Endothelial cell of umbilical vein (primary cell): ENCODE measurements around the gene SUDS3. TPM values are rescaled to one million over a fixed set of nuclear protein-coding genes. Genes with fewer than 3 reads are reported as not detected.
A peak's percentile ranks its signal among the peaks of the same experiment; 100 is the strongest.

Experiments used
- BruUV-seq: library from RNA; stranded (reverse); fragments of 400-500 nt; replicated peaks from 2 replicates; lab custom pipeline; 2021; lab: Mats Ljungman, UMichigan
- CTCF ChIA-PET: fragments of 300-600, 350-600 bp; sonication (Branson Sonifier 250); formaldehyde crosslinking; loops from one replicate; lab custom pipeline; 2021; ENCODE audit warnings: antibody characterized with exemption, inconsistent platforms; lab: Charles Lee
- POLR2A ChIA-PET: fragments of 300-600, 350-600 bp; sonication (Branson Sonifier 250); formaldehyde crosslinking; loops from one replicate; lab custom pipeline; 2021; ENCODE audit warnings: antibody characterized with exemption, inconsistent platforms; lab: Charles Lee
- DNase-seq: peaks from one replicate; pipeline ENCODE4 v3.0.0-alpha.2; 2011; ENCODE audit warnings: low read depth, low spot score
- FAIRE-seq: peaks from 2 replicates; lab custom pipeline; 2011; peaks lifted over from hg19 to GRCh38; lab: Jason Lieb, UNC
- H2AFZ ChIP-seq: 2 replicates; pipeline ENCODE4 v1.6.0; 2012; ENCODE audit warnings: low read depth, low read length, control low read depth, inconsistent platforms
- H3K27ac ChIP-seq: 2 replicates; pipeline ENCODE4 v1.5.1; 2011; ENCODE audit warnings: low read depth, mild to moderate bottlenecking, control low read depth, low read length, moderate library complexity; ENCODE audit not compliant: insufficient read depth
- H3K27me3 ChIP-seq, 2 experiments: 2 replicates each; pipeline versions ENCODE4 v1.6.0 to v1.6.1; 2011; ENCODE audit warnings: low read length in 2 of 2, mixed read lengths in 1 of 2; ENCODE audit not compliant: control insufficient read depth in 2 of 2, insufficient read depth in 2 of 2
- H3K36me3 ChIP-seq, 2 experiments: 2 replicates in 1 of 2; 3 replicates in 1 of 2; pipeline ENCODE4 v1.5.1; 2011; ENCODE audit warnings: low read length in 2 of 2, mild to moderate bottlenecking in 1 of 2, moderate library complexity in 1 of 2; ENCODE audit not compliant: control insufficient read depth in 2 of 2, insufficient read depth in 2 of 2; ENCODE audit errors: extremely low read depth in 1 of 2
- H3K4me1 ChIP-seq: 3 replicates; pipeline ENCODE4 v1.5.1; 2011; ENCODE audit warnings: mild to moderate bottlenecking, low read length; ENCODE audit not compliant: control insufficient read depth, insufficient read depth; ENCODE audit errors: extremely low read depth
- H3K4me2 ChIP-seq: 2 replicates; pipeline ENCODE4 v1.6.1; 2011; ENCODE audit warnings: low read length, control low read depth, mixed read lengths; ENCODE audit not compliant: insufficient read depth
- H3K4me3 ChIP-seq, 3 experiments: fragments of 200-600 bp in 1 of 3; sonication (generic), shearing (Covaris generic) in 1 of 3; replicated peaks in 1 of 3; 2 replicates each; pipeline ENCODE4 v1.5.1; 2011 to 2016; ENCODE audit warnings: control low read depth in 3 of 3, low read length in 3 of 3, mild to moderate bottlenecking in 2 of 3, inconsistent platforms in 1 of 3, low read depth in 1 of 3, moderate library complexity in 1 of 3; ENCODE audit not compliant: insufficient read depth in 1 of 3
- H3K79me2 ChIP-seq: 2 replicates; pipeline ENCODE4 v1.6.0; 2012; ENCODE audit warnings: low read length, inconsistent platforms; ENCODE audit not compliant: control insufficient read depth, insufficient read depth
- H3K9ac ChIP-seq: replicated peaks from 2 replicates; pipeline ENCODE3; 2011; ENCODE audit warnings: low read length, control low read depth; ENCODE audit not compliant: insufficient read depth; ENCODE audit errors: extremely low read depth
- H3K9me1 ChIP-seq: replicated peaks from 3 replicates; pipeline ENCODE4 v1.6.0; 2011; ENCODE audit warnings: mild to moderate bottlenecking, low read length; ENCODE audit not compliant: control insufficient read depth, insufficient read depth; ENCODE audit errors: extremely low read depth
- H3K9me3 ChIP-seq: replicated peaks from 2 replicates; pipeline ENCODE4 v1.5.1; 2012; ENCODE audit warnings: low read length, inconsistent platforms; ENCODE audit not compliant: control insufficient read depth, insufficient read depth
- H4K20me1 ChIP-seq: replicated peaks from 2 replicates; pipeline ENCODE3; 2011; ENCODE audit warnings: mild to moderate bottlenecking, low read length; ENCODE audit not compliant: control insufficient read depth, insufficient read depth; ENCODE audit errors: extremely low read depth
- GATA2 ChIP-seq: IDR thresholded peaks from 2 replicates; pipeline ENCODE4 v1.7.0; 2011; ENCODE audit warnings: low read depth, mild to moderate bottlenecking, moderate library complexity, mixed read lengths, low read length; ENCODE audit not compliant: insufficient read length, insufficient read depth
- JUN ChIP-seq: IDR thresholded peaks from 2 replicates; pipeline ENCODE4 v1.6.1; 2011; ENCODE audit warnings: borderline replicate concordance, low read depth; ENCODE audit not compliant: insufficient read length, insufficient read depth
- MYC ChIP-seq: IDR thresholded peaks from one replicate; pipeline ENCODE4 v1.6.1; 2011; ENCODE audit warnings: mild to moderate bottlenecking, low read depth, low read length
- POLR2A ChIP-seq: IDR thresholded peaks from 2 replicates; pipeline ENCODE4 v1.6.1; 2012; ENCODE audit warnings: low read depth, mild to moderate bottlenecking, control low read depth, low read length
- POLR2AphosphoS5 ChIP-seq: IDR thresholded peaks from 2 replicates; pipeline ENCODE4 v1.6.1; 2012; ENCODE audit warnings: low read depth, mild to moderate bottlenecking, control low read depth, low read length, moderate library complexity; ENCODE audit not compliant: insufficient read depth
- dilution Hi-C: fragments of 300-500 bp; cut with MboI; formaldehyde crosslinking; loops from one replicate; pipeline ENCODE4 v1.15.0; 2019; ENCODE audit warnings: low sequenced_read_pairs; ENCODE audit not compliant: extremely low pct_ligation_motif_present
- intact Hi-C: fragments of 100-400 bp; cut with micrococcal nuclease; formaldehyde crosslinking; loops from one replicate; pipeline ENCODE4 v1.10.0; 2022
- polyA plus RNA-seq, 4 experiments: library from polyadenylated mRNA; depleted of rRNA in 3 of 4; stranded (reverse) in 3 of 4; unstranded in 1 of 4; fragments of >200 nt; gene quantifications; 2 replicates each; pipeline versions ENCODE4 v1.2.1 to v1.2.3, GENCODE V29; 2011 to 2012; ENCODE audit warnings: missing spikeins in 1 of 4
- total RNA-seq: library from RNA; stranded (reverse); gene quantifications from 2 replicates; pipeline ENCODE4 v1.2.3, GENCODE V29; 2021
- TF ChIP-seq, protein P1 (sequence below): IDR thresholded peaks from 2 replicates; pipeline ENCODE4 v1.6.1; 2011; ENCODE audit not compliant: insufficient read depth, insufficient read length

SUDS3 gene
- total and polyA plus RNA-seq, 2 donors (not counting 3 experiments of a cell fraction or from before 2014, with no cell fraction given), result 16.9 to 27.4 TPM

DNA sequence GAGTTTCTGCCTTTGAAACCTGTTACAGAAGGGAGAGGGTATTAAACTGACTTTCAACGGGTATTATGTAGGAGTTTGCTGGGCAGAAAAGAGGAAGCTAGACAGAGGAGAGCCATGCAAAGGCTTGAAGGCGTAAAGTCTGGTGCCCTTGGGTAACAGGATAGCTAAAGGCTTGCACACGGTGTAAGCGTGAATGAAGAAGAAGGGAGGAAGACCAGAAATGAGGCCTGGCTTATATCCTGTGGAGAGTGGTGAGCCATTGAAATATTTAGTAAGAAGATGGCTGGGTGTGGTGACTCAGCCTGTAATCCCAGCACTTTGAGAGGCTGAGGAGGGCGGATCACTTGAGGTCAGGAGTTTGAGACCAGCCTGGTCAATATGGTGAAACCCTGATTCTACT, 22.6 kb downstream of the SUDS3 start:
- POLR2A ChIA-PET, result no interaction called here
- H4K20me1 ChIP-seq, result no peaks in the 10 kb centered on the region
- no peaks in the 10 kb centered on the region for H3K4me1 ChIP-seq
- BruUV-seq, result no TSS peak
- H3K36me3 ChIP-seq, result peaks cover 16 to 21% of the 10 kb centered on the region in 2 experiments
- H3K9me3 ChIP-seq, result no peaks in the 10 kb centered on the region
- TF ChIP-seq POLR2A (no peak), JUN (no peak), POLR2AphosphoS5 (no peak), MYC (no peak), GATA2 (no peak)
- DNase-seq (no peak), FAIRE-seq (no peak)
- no peak overlapping the region for H3K4me2 ChIP-seq
- no peaks in the 10 kb centered on the region for H3K79me2 ChIP-seq
- no peaks in the 10 kb centered on the region for H3K9me1 ChIP-seq
- no peak overlapping the region for H3K27ac ChIP-seq
- no peaks in the 10 kb centered on the region for H3K27me3 ChIP-seq
- H2AFZ ChIP-seq, result no peak overlapping the region
- dilution Hi-C loops (no loop called here), intact Hi-C loops (no loop called here)
- H3K4me3 ChIP-seq, result no peak overlapping the region
- no peak overlapping the region for H3K9ac ChIP-seq
- CTCF ChIA-PET, result no interaction called here

DNA sequence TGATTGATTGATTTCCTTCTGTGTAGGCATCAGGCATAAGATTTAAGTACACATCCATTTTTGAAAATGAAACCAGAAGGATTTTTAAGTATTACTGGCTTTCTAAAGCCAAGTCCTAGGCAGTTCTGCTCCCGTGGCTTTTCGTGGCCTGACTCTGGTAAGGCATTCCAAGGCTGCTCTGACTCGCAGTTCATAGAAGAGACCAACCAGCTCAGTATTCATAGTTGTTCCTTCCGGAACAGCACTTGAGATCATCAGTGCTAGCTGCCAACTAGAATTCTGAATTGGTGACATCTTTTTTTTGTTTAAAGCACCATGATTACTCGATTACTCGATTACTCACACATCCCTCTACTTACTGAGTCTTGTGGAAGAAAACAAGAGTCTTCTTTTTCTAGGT, 25.9 kb downstream of the SUDS3 start:
- H3K9ac ChIP-seq, result no peak overlapping the region
- H3K4me3 ChIP-seq, result no peak overlapping the region
- H3K79me2 ChIP-seq, result no peaks in the 10 kb centered on the region
- intact Hi-C loops, result loop anchor here (10.0 kb wide), 1 partner anchor 1263 kb away; the partner anchor contains the start of gene PRKAB1
- POLR2A ChIA-PET, result no interaction called here
- no TSS peak for BruUV-seq
- dilution Hi-C loops, result no loop called here
- H3K27me3 ChIP-seq, result no peaks in the 10 kb centered on the region
- peak; percentile 16 for DNase-seq
- FAIRE-seq, result no peak
- no peak overlapping the region for H3K4me2 ChIP-seq
- no peak overlapping the region for H2AFZ ChIP-seq
- H3K27ac ChIP-seq, result no peak overlapping the region
- H4K20me1 ChIP-seq, result no peaks in the 10 kb centered on the region
- TF ChIP-seq, protein P1, sequence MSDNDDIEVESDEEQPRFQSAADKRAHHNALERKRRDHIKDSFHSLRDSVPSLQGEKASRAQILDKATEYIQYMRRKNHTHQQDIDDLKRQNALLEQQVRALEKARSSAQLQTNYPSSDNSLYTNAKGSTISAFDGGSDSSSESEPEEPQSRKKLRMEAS, result no peak
- no peak for TF ChIP-seq GATA2
- CTCF ChIA-PET, result interaction anchor here (0.5 to 1.4 kb wide), 5 partner anchors 24 to 1247 kb away, joined by 3 to 5 read pairs (median 3); no protein-coding TSS in a partner anchor
- H3K9me3 ChIP-seq, result no peaks in the 10 kb centered on the region
- H3K4me1 ChIP-seq, result no peaks in the 10 kb centered on the region
- H3K9me1 ChIP-seq, result no peaks in the 10 kb centered on the region
- peaks cover 19 to 20% of the 10 kb centered on the region in 2 experiments for H3K36me3 ChIP-seq
